8988T (cell line): ENCODE measurements around the gene SKI.

ENCODE experiments used
- DNase-seq: peaks from one replicate; pipeline ENCODE4 v3.0.0; 2011

The SKI gene

GRCh38 chr1:2228157-2228594 lies at the start of gene SKI:
SKI (plus strand) TSS chr1:2228319; CDS start chr1:2228767, 448 bp downstream.
- DNase-seq, result no peak

DNA sequence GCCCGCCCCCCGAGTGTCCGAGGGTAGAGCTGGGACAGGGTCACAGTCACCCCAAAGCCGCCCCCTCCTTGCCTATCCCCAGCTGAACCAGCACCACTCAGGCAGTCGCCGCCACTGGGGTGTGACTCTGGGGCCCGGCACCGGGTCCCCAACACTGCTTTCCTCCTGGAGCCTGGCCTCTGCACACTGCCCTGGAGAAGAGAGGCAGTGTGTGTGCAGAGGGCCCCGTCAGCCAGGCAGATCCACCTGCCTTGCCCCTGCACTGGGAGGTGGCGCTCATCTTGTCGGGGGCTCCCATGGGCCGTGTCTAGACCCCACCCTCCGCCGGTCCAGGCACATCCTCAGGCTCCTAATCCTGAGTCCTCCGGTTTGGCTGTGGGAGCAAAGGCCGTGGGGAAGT lies 49.2 kb upstream of the SKI start:
- DNase-seq, result no peak

DNA sequence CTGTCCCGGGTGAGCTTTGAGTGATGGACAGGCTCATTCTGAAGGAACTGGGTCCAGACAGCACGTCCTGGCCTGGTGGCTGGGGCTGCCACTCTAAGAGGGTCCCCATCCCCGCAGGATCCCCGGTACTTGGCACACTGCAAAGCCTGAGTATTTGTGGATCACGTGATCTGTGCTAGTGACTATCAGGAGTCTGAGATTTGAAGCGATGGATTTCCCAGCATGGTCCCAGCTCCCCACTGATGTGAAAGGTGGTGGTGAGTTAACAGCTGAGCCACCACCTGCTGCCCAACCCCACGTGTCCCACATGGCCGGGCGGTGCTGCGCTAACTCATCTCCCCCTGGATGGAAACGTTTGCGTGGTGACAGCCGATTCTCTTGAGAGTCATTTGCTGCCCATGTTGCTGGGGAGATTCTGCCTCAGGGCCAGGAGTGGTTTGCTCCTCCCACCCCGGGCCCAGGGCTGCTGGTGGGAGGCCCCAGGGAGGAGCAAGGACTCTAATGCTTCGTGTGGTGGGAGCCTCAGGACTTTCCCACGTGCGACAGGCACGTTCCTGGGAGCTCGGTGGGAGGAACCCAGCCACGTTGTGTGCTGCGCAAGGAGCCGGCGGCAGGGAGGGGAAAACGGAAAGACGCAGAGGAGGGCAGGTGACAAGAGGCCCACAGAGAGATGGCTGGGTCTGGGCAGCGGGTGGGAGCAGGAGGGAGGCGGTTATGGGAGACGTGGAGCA lies 48.7 kb upstream of the SKI start:
- no peak for DNase-seq

DNA sequence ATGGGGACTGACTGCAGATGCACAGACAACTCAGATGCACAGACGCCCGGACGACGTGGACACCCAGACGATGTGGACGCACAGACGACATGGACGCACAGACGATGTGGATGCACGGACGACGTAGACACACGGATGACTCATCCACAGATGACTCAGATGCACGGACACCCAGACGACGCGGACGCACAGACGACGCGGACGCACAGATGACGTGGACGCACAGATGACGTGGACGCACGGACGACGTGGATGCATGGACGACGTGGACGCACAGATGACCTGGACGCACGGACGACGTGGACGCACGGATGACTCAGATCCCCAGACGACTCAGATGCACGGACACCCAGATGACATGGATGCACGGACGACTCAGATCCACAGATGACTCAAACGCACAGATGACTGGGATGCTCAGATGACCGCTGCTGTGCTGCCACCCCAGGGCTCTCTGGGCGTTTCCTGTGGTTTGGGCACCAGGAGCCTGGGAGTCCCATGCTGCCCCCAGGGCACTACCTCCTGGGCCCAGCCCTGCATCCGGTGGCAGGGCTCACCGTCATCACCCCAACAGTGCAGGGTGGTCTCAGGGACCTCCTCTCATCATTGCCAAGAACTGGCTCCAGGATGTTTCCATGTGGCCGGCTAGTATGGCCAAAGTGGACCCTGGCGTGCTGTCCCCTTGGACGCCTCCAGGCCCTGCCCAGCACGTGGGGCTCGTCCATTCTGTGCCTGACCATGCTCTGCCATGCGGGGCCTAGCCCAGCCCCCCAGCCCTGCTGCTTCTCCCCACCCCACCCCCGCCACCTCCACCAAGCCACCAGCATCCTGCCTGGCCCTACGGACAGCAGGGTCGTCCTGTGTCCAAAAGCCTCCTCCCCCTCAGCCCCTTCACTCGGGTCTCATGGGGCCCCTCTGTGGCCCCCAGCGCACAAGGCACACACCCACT lies 47.5 kb upstream of the SKI start:
- no peak for DNase-seq

DNA sequence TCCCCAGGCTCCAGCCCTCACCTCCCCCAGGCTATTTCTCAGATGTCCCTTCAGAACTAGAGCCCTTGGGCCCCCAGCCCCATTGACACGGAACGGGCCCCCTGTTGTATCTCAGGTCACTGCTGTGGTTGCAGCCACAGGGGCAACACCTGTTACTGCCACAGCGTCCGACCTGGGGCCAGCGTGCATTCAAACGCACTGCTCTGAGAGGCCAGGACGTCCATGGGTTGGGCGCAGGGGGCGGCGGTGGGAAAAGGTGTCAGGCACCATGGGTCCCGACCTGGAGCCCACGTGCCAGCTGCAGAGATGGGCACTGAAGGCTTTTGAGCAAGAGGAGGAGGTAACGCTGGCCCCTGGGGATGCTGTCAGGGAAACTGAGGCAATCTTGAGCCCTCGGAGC lies 46.8 kb upstream of the SKI start:
- no peak for DNase-seq

GRCh38 chr1:2181752-2182151 lies 46.4 kb upstream of the SKI start:
- no peak for DNase-seq

DNA sequence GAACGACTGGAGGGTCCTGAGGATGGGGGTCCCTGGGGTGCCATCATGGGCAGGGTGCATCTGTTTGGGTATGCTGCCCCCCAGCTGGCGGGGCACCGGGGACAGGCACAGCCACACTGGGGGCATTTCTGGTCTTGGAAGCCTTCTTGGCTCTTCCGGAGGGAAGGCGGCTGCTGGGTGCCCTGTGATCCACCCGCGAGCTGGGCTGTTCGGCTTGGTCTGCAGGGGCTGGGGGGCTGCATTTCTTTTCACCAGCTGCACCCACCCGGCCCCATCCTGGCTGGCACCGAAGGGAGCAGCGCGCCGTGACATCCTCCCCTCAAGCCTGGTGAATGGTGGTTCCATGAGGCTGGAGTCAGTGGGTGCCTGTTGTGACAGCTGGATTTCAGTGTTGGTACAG lies 45.7 kb upstream of the SKI start:
- DNase-seq, result no peak

DNA sequence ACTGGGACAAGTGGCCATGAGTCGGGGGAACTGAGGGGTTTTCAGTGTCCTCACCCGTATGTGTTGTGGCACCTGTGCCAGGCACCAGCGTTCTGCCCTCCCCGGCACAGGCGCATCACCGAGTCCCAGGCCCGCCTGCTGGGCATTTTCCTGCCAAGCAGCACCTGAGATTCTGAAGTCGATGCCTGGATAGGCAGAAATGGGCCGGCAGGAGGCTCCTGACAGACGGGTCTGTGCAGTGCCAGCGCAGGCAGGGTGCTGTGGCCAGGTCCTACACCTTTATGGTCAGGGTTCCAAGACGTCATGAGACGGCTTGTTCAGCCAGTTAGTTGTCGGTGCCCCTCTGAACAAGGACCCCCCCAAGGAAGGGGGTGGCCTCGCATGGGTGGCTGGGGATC lies 44.2 kb upstream of the SKI start:
- DNase-seq, result no peak

DNA sequence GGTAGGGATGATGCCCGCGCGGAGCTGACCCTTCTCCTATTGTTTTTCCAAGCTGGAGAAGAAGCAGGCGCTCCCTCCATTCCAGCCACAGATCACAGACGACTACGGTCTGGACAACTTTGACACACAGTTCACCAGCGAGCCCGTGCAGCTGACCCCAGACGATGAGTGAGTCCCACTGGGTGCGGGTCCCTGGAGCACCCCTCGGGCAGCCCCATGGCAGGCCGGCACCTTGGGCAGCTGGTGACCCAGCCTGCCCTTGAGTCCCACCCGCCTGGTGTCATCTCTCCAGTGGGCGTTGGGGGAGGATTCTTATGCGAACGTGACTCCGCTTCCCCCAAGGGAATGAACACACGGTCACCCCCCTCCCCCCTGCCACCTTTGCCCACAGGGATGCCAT lies 43.6 kb upstream of the SKI start:
- no peak for DNase-seq

GRCh38 chr1:2184934-2185333 lies 43.2 kb upstream of the SKI start:
- no peak for DNase-seq

DNA sequence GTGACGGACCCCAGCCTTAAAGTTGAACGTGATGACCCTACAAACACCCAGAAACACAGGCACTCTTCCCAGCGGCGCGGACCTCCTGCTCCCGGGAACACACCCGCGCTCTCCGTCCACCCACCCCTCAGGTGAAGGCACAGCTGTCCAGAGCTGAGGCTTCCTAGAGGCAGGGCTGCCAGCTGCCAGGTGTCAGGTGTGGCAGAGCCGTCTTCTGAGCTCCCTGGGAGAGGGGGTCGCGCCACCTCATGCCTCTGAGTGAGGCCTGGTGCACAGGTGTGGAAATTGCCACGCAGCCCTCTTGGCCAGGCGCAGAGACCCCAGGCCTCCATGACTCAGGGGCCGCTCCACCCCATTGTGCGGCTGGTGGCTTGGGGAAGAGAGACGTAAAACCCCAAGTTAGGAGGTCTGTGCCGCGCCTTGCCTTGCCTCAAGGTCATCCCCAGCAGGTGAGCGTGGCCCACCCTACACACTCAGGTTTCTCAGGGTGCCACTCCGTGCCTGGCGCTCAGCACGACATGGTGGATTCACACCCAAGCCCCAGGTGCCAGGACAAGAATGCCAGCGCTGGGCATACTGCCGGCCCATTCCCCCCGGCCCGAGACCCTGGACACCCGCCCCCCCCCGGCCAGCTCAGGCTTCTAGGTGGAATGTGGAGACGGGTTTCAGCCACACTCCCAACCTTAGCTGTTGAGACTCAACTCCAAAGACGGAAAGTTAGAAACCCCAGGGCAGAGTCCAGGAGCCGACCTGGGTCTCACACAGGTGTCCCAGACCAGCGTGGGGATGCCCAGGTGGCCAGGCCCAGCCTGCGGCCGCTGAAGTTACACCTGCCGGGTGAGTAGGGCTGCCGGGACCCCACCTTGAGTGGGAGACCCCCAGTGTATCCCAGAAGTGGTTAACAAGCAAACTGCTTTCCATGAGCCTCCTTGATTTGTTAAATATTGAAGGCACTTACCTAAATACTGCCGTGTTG lies 42.0 kb upstream of the SKI start:
- no peak for DNase-seq

DNA sequence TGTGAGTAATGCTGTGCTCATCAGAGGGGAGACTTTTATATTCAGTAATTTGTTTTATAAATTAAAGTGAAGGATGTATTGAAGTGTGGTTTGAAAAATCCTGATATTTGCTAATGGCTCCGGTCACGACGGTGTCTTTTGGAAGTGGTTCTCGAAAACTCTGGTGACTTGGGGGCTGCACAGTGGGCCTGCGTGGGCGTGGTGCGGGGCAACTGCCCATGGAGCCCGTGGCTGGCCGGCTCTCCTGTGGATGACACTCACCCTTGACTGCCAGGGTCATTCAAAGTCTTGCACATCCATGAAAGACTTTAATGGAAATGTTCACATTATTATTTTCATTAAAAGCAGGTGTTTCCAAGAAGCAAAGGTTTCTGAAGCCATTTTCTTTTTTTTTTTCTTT lies 41.2 kb upstream of the SKI start:
- DNase-seq, result no peak

DNA sequence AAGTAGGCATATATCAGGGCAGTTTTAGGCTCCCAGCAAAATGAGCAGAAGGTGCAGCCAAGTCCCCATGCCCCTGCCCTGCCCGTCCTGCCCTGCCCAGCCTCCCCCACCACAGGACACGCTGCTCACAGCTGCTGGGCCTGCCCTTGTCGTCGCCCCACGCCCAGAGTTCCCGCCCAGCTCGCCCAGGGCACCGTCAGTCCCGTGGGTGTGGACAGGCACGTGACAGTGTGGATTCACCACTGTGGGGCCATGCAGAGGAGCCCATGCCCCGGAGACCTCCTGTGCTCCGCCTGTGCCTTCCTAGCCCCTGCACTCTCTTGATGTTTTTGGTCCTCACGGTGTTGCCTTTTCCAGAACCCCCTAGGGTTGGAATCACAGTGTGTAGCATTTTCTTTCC lies 40.5 kb upstream of the SKI start:
- no peak for DNase-seq

DNA sequence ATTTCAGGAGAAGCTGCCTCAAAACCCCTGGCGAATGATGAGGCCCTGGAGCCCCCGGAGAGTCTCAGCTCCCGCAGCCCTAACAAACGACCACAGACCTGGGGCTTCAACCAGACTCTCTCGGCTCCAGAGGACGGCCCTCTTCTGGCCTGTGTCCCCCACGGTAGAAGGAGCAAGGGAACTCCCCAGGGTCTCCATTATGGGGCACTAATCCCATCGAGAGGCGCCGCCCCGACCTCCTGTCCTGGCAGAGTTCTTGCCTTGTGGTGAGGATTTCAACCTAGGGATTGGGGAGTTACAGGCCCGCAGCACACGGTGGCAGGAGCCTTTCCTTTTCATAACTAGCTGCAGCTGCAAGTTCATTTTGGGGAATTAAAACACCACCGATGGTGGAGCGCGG lies 39.8 kb upstream of the SKI start:
- DNase-seq, result no peak

- peak; percentile 82 for DNase-seq
Measured at GRCh38 chr1:2189459-2190425, 38.4 kb upstream of the SKI start.

DNA sequence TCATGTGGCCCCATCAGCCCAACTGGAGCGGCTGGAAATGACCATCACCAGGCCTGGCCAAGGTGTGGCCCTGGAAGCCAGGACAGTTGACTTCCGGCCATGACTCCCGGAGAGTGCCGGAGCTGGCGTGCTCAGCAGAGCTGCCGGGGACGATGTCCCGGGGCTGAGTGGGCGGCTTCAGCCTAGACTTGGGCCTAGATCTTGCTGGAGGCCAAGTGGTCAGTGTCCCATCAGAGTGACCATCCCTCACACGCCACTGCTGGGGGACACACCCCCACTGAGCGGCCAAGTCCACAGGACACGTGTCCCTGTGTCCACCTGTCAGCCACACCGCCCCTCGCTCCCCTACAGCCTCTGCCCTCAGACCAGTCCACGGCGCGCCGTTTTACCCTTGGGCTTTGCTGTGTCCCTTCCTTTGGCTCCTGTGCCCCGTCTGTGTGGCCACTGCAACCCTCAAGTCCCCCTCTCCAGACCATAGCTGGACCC lies 37.6 kb upstream of the SKI start:
- DNase-seq, result no peak

- DNase-seq, result no peak
Measured at GRCh38 chr1:2192031-2192995, 35.8 kb upstream of the SKI start.

GRCh38 chr1:2193514-2194281 lies 34.4 kb upstream of the SKI start:
- no peak for DNase-seq

- peak; percentile 74 for DNase-seq
Measured at GRCh38 chr1:2194319-2194897, 33.7 kb upstream of the SKI start, which contains the start of gene FAAP20. FAAP20 (minus strand) TSS chr1:2194772; CDS start chr1:2194749, 23 bp downstream.
